GM18907 (cell line): ENCODE data around the gene ARFGEF3.

ENCODE experiments used
- ATAC-seq: cut with Tn5 transposase; IDR thresholded peaks from one replicate; pipeline ENCODE4 v1.9.1; 2021; ENCODE audit warnings: mild to moderate bottlenecking, moderate library complexity; ENCODE audit not compliant: unreplicated experiment

Gene ARFGEF3

GRCh38 chr6:138307352-138307751, 145.6 kb downstream of the ARFGEF3 start:
- no peak for ATAC-seq

GRCh38 chr6:138307816-138308730, 146.3 kb downstream of the ARFGEF3 start:
- no peak for ATAC-seq

- ATAC-seq, result no peak
Observed at GRCh38 chr6:138308731-138309110, 147.0 kb downstream of the ARFGEF3 start.

GRCh38 chr6:138309695-138310094, 148.0 kb downstream of the ARFGEF3 start:
- no peak for ATAC-seq

GRCh38 chr6:138310294-138310693, 148.6 kb downstream of the ARFGEF3 start:
- no peak for ATAC-seq

- no peak for ATAC-seq
Observed at GRCh38 chr6:138310821-138311220, 149.1 kb downstream of the ARFGEF3 start.

- no peak for ATAC-seq
Observed at GRCh38 chr6:138311268-138311667, 149.5 kb downstream of the ARFGEF3 start.

- ATAC-seq, result no peak
Observed at GRCh38 chr6:138318741-138319375, 157.1 kb downstream of the ARFGEF3 start.

GRCh38 chr6:138321934-138322333, 160.2 kb downstream of the ARFGEF3 start:
- ATAC-seq, result no peak

GRCh38 chr6:138323821-138324220, 162.1 kb downstream of the ARFGEF3 start:
- no peak for ATAC-seq

GRCh38 chr6:138328210-138328609, 166.5 kb downstream of the ARFGEF3 start:
- ATAC-seq, result no peak

- ATAC-seq, result no peak
Observed at GRCh38 chr6:138330763-138331162, 169.0 kb downstream of the ARFGEF3 start.

GRCh38 chr6:138331444-138331843, 169.7 kb downstream of the ARFGEF3 start:
- no peak for ATAC-seq

GRCh38 chr6:138331984-138332383, 170.2 kb downstream of the ARFGEF3 start:
- ATAC-seq, result no peak

GRCh38 chr6:138334000-138334399, 172.3 kb downstream of the ARFGEF3 start:
- no peak for ATAC-seq

GRCh38 chr6:138334963-138335362, 173.2 kb downstream of the ARFGEF3 start:
- ATAC-seq, result no peak

GRCh38 chr6:138336221-138336620, 174.5 kb downstream of the ARFGEF3 start:
- no peak for ATAC-seq

GRCh38 chr6:138337076-138337475, 175.3 kb downstream of the ARFGEF3 start:
- no peak for ATAC-seq

GRCh38 chr6:138339024-138339423, 177.3 kb downstream of the ARFGEF3 start:
- ATAC-seq, result no peak

GRCh38 chr6:138341176-138341575, 179.4 kb downstream of the ARFGEF3 start:
- no peak for ATAC-seq

- no peak for ATAC-seq
Observed at GRCh38 chr6:138343112-138343511, 181.4 kb downstream of the ARFGEF3 start.

GRCh38 chr6:138345565-138346285, 184.0 kb downstream of the ARFGEF3 start:
- no peak for ATAC-seq
